Measurements from ENCODE around the gene RBBP6.

GRCh38 chr16:24511174-24511573, 28.2 kb upstream of the RBBP6 start:
- TF ChIP-seq CTCF (conservative IDR thresholded peaks at IDR 0.05) (no peak), ZFX (IDR thresholded peaks at IDR 0.05) (no peak)

Measured in C4-2B (cell line).